GM19438 (cell line): ENCODE measurements around the gene SLC38A8.

Experiments used
- ATAC-seq: cut with Tn5 transposase; IDR thresholded peaks from one replicate; pipeline ENCODE4 v1.9.1; 2021; ENCODE audit warnings: low read depth; ENCODE audit not compliant: unreplicated experiment

The SLC38A8 gene

GRCh38 chr16:84068783-84069462, 26.3 kb upstream of the SLC38A8 start:
- ATAC-seq = no peak

GRCh38 chr16:84068041-84068440, 25.4 kb upstream of the SLC38A8 start:
- no peak for ATAC-seq

- no peak for ATAC-seq
Observed at GRCh38 chr16:84067640-84068039, 25.0 kb upstream of the SLC38A8 start.

GRCh38 chr16:84065536-84066132, 23.0 kb upstream of the SLC38A8 start:
- no peak for ATAC-seq

GRCh38 chr16:84063980-84064379, 21.4 kb upstream of the SLC38A8 start:
- ATAC-seq = no peak

- ATAC-seq = no peak
Observed at GRCh38 chr16:84062734-84063640, 20.4 kb upstream of the SLC38A8 start.

GRCh38 chr16:84061236-84061819, 18.7 kb upstream of the SLC38A8 start:
- no peak for ATAC-seq

- ATAC-seq = no peak
Observed at GRCh38 chr16:84059946-84060901, 17.6 kb upstream of the SLC38A8 start.

- no peak for ATAC-seq
Observed at GRCh38 chr16:84059111-84059510, 16.5 kb upstream of the SLC38A8 start.

- no peak for ATAC-seq
Observed at GRCh38 chr16:84058664-84059063, 16.1 kb upstream of the SLC38A8 start.

- ATAC-seq = no peak
Observed at GRCh38 chr16:84058211-84058610, 15.6 kb upstream of the SLC38A8 start.

- ATAC-seq = no peak
Observed at GRCh38 chr16:84056933-84057332, 14.3 kb upstream of the SLC38A8 start.

GRCh38 chr16:84055801-84056634, 13.4 kb upstream of the SLC38A8 start:
- no peak for ATAC-seq

- ATAC-seq = no peak
Observed at GRCh38 chr16:84055366-84055765, 12.8 kb upstream of the SLC38A8 start.

- no peak for ATAC-seq
Observed at GRCh38 chr16:84054916-84055315, 12.3 kb upstream of the SLC38A8 start.

GRCh38 chr16:84054271-84054670, 11.7 kb upstream of the SLC38A8 start:
- no peak for ATAC-seq

- no peak for ATAC-seq
Observed at GRCh38 chr16:84053237-84053636, 10.6 kb upstream of the SLC38A8 start.

GRCh38 chr16:84052071-84052622, 9.6 kb upstream of the SLC38A8 start:
- no peak for ATAC-seq

- no peak for ATAC-seq
Observed at GRCh38 chr16:84050316-84050715, 7.7 kb upstream of the SLC38A8 start.
